Measurements from ENCODE around the gene UNC13B.
"Not testable (repeated sequence)": the region's sequence is repeated elsewhere in the genome, so short reads cannot be mapped to it uniquely, and the experiment has no call there.

DNA sequence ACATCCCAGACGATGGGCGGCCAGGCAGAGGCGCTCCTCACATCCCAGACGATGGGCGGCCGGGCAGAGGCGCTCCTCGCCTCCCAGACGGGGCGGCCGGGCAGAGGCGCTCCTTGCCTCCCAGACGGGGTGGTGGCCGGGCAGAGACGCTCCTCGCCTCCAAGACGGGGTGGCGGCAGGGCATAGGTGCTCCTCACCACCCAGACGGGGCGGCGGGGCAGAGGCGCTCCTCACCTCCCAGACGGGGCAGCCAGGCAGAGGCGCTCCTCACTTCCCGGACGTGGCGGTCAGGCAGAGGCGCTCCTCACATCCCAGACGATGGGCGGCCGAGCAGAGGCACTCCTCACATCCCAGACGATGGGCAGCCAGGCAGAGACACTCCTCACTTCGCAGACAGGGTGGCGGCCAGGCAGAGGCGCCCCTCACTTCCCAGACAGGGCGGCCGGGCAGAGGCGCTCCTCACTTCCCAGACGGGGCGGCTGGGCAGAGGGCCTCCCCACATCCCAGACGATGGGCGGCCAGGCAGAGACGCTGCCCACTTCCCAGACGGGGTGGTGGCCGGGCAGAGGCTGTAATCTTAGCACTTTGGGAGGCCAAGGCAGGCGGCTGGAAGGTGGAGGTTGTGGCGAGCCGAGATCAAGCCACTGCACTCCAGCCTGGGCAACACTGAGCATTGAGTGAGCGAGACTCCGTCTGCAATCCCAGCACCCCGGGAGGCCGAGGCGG, 22.1 kb downstream of the UNC13B start:
- TF ChIP-seq, protein P1, sequence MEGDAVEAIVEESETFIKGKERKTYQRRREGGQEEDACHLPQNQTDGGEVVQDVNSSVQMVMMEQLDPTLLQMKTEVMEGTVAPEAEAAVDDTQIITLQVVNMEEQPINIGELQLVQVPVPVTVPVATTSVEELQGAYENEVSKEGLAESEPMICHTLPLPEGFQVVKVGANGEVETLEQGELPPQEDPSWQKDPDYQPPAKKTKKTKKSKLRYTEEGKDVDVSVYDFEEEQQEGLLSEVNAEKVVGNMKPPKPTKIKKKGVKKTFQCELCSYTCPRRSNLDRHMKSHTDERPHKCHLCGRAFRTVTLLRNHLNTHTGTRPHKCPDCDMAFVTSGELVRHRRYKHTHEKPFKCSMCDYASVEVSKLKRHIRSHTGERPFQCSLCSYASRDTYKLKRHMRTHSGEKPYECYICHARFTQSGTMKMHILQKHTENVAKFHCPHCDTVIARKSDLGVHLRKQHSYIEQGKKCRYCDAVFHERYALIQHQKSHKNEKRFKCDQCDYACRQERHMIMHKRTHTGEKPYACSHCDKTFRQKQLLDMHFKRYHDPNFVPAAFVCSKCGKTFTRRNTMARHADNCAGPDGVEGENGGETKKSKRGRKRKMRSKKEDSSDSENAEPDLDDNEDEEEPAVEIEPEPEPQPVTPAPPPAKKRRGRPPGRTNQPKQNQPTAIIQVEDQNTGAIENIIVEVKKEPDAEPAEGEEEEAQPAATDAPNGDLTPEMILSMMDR (IDR thresholded peaks at IDR 0.05; ENCODE audit: low read length): not testable (repeated sequence)
- TF ChIP-seq EZH2 (IDR thresholded peaks at IDR 0.05; ENCODE audit: borderline replicate concordance, low read length): not testable (repeated sequence)

Measured in OCI-LY1 (cell line).